Smooth muscle cell (in vitro differentiated cells): ENCODE data around the gene CDCA3. TPM values are rescaled to one million over a fixed set of nuclear protein-coding genes. Genes with fewer than 3 reads are reported as not detected.

Experiments used
- DNase-seq: peaks from one replicate; lab custom pipeline; 2025; ENCODE audit not compliant: unreplicated experiment; lab: John Stamatoyannopoulos, UW
- H2AFZ ChIP-seq: fragments of 200-600 bp; sonication (generic); 2 replicates; pipeline ENCODE4 v1.6.0; 2016; ENCODE audit warnings: antibody characterized with exemption, low read depth, mild to moderate bottlenecking
- H3F3A ChIP-seq: fragments of 200-600 bp; sonication (generic); 2 replicates; pipeline ENCODE4 v1.6.0; 2017; ENCODE audit warnings: antibody characterized with exemption, low read depth
- H3K27ac ChIP-seq: fragments of 200-600 bp; sonication (generic); 2 replicates; pipeline ENCODE4 v1.5.1; 2016; ENCODE audit warnings: low read depth, mild to moderate bottlenecking
- H3K27me3 ChIP-seq: fragments of 200-600 bp; sonication (generic); 2 replicates; pipeline ENCODE4 v1.6.1; 2016; ENCODE audit warnings: low read depth, mild to moderate bottlenecking
- H3K36me3 ChIP-seq: fragments of 200-600 bp; sonication (generic); 2 replicates; pipeline ENCODE4 v1.5.1; 2016; ENCODE audit warnings: low read depth
- H3K4me1 ChIP-seq: fragments of 200-600 bp; sonication (generic); 2 replicates; pipeline ENCODE4 v1.5.1; 2016; ENCODE audit warnings: low read depth
- H3K4me2 ChIP-seq: fragments of 200-600 bp; sonication (generic); 2 replicates; pipeline ENCODE4 v1.6.0; 2016; ENCODE audit warnings: mild to moderate bottlenecking
- H3K4me3 ChIP-seq: fragments of 200-600 bp; sonication (generic); 2 replicates; pipeline ENCODE4 v1.5.1; 2016; ENCODE audit warnings: mild to moderate bottlenecking
- H3K79me2 ChIP-seq: fragments of 200-600 bp; sonication (generic); 2 replicates; pipeline ENCODE4 v1.6.0; 2016; ENCODE audit warnings: low read depth, mild to moderate bottlenecking
- H3K9ac ChIP-seq: fragments of 200-600 bp; sonication (generic); 2 replicates; pipeline ENCODE4 v1.6.0; 2016; ENCODE audit warnings: low read depth
- H3K9me3 ChIP-seq: fragments of 200-600 bp; sonication (generic); replicated peaks from 2 replicates; pipeline ENCODE4 v1.5.1; 2016; ENCODE audit warnings: low read depth
- H4K20me1 ChIP-seq: fragments of 200-600 bp; sonication (generic); 2 replicates; pipeline ENCODE4 v1.6.0; 2016; ENCODE audit warnings: low read depth
- WGBS: methylation state at CpG from one replicate; pipeline ENCODE4 v1.1.7; 2016; ENCODE audit warnings: low lambda C conversion rate; 5-methylcytosine and 5-hydroxymethylcytosine counted together
- polyA plus RNA-seq: library from polyadenylated mRNA; unstranded; fragments of >200 nt; fragmentation: Nextera tagmentation; extraction: Ambion mirVana; gene quantifications from 2 replicates; pipeline ENCODE4 v1.2.1, GENCODE V29; 2016
- total RNA-seq: library from RNA; depleted of rRNA; stranded (reverse); fragments of >200 nt; gene quantifications from 2 replicates; pipeline ENCODE4 v1.2.3, GENCODE V29; 2014
- TF ChIP-seq, protein P1 (sequence below): fragments of 200-600 bp; sonication (generic); IDR thresholded peaks from 2 replicates; pipeline ENCODE4 v1.5.1; 2017; ENCODE audit warnings: borderline replicate concordance, mild to moderate bottlenecking, antibody characterized with exemption; ENCODE audit not compliant: insufficient read depth, poor library complexity, severe bottlenecking

The CDCA3 gene
- total and polyA plus RNA-seq, 2 experiments from 2014 or later = 5.3 to 10.6 TPM

DNA sequence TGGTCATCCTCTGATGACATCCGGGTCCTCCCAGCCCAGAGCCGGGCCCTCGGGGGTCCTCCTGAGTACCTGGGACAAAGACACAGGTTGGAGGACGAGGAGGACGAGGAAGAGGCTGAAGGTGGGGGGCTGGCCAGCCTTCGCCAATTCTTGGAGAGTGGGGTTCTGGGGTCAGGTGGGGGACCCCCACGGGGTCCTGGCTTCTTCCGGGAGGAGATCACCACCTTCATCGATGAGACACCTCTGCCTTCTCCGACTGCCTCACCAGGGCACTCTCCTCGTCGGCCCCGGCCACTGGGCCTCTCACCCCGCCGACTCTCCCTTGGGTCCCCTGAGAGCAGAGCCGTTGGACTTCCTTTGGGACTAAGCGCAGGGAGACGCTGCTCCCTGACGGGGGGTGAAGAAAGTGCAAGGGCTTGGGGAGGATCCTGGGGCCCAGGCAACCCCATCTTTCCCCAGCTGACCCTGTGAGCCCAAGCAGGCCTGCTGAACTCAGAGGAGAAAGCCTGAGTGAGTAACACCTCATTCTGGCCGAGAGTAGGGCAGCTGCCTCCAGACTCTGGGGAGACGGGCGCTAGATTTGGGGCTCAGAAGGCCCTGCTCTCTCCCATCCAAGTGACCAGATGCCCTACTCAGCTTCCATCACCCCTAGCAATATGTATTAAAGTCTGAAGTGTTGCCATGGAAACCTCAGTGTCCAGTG is 24.2 kb downstream of the CDCA3 start:
- Histone ChIP-seq H3K4me3 (no peak overlapping the region), H3K27ac (no peak overlapping the region), H2AFZ (no peak overlapping the region)

GRCh38 chr12:6826125-6826733 is 24.9 kb downstream of the CDCA3 start:
- Histone ChIP-seq H3K9me3 (no peaks in the 10 kb centered on the region), H3K4me3 (no peak overlapping the region), H4K20me1 (peaks cover 10% of the 10 kb centered on the region), H3K27me3 (peaks cover 5% of the 10 kb centered on the region), H3F3A (no peaks in the 10 kb centered on the region), H2AFZ (no peak overlapping the region), H3K36me3 (no peaks in the 10 kb centered on the region), H3K4me2 (no peak overlapping the region), H3K27ac (no peak overlapping the region), H3K9ac (no peak overlapping the region), H3K4me1 (peaks cover 22% of the 10 kb centered on the region), H3K79me2 (peaks cover 10% of the 10 kb centered on the region)
- 84% methylated on average over 17 of the region's 17 CpGs for WGBS
- TF ChIP-seq, protein P1, sequence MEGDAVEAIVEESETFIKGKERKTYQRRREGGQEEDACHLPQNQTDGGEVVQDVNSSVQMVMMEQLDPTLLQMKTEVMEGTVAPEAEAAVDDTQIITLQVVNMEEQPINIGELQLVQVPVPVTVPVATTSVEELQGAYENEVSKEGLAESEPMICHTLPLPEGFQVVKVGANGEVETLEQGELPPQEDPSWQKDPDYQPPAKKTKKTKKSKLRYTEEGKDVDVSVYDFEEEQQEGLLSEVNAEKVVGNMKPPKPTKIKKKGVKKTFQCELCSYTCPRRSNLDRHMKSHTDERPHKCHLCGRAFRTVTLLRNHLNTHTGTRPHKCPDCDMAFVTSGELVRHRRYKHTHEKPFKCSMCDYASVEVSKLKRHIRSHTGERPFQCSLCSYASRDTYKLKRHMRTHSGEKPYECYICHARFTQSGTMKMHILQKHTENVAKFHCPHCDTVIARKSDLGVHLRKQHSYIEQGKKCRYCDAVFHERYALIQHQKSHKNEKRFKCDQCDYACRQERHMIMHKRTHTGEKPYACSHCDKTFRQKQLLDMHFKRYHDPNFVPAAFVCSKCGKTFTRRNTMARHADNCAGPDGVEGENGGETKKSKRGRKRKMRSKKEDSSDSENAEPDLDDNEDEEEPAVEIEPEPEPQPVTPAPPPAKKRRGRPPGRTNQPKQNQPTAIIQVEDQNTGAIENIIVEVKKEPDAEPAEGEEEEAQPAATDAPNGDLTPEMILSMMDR = no peak
- DNase-seq = no peak

More for the DNA sequence above, 24.2 kb downstream of the CDCA3 start:
- Histone ChIP-seq H3K36me3 (no peaks in the 10 kb centered on the region), H3K4me2 (peak overlapping the region; percentile 42), H4K20me1 (peaks cover 10% of the 10 kb centered on the region), H3F3A (no peaks in the 10 kb centered on the region), H3K79me2 (peaks cover 10% of the 10 kb centered on the region), H3K4me1 (peaks cover 19% of the 10 kb centered on the region), H3K9me3 (no peaks in the 10 kb centered on the region), H3K27me3 (peaks cover 5% of the 10 kb centered on the region), H3K9ac (no peak overlapping the region)
- no peak for DNase-seq
- TF ChIP-seq, protein P1 = no peak
- WGBS = 90% methylated on average over 20 of the region's 22 CpGs

- Histone ChIP-seq H3K9me3 (no peaks in the 10 kb centered on the region), H3K79me2 (peaks cover 10% of the 10 kb centered on the region), H3K4me2 (peak overlapping the region; percentile 88), H3K36me3 (no peaks in the 10 kb centered on the region), H2AFZ (no peak overlapping the region), H3K27ac (no peak overlapping the region), H3K27me3 (peaks cover 5% of the 10 kb centered on the region), H3F3A (no peaks in the 10 kb centered on the region), H4K20me1 (peaks cover 10% of the 10 kb centered on the region), H3K4me3 (peak overlapping the region; percentile 31), H3K4me1 (peaks cover 25% of the 10 kb centered on the region), H3K9ac (no peak overlapping the region)
- peak; percentile 75 for DNase-seq
- WGBS = 12% methylated on average over 17 of the region's 19 CpGs
- TF ChIP-seq, protein P1 = peak; percentile 80
Measured at GRCh38 chr12:6825398-6826124, 25.5 kb downstream of the CDCA3 start.
